Esophagus (tissue), 2 donors: ENCODE results near the gene PLEKHA7. TPM values are rescaled to one million over a fixed set of nuclear protein-coding genes. Genes with fewer than 3 reads are reported as not detected.

ENCODE experiments used
- H3K27ac ChIP-seq, 2 donors: one replicate each; pipeline ENCODE4 v1.5.1; 2013; ENCODE audit warnings: low read depth in 2 of 2, mild to moderate bottlenecking in 2 of 2, inconsistent platforms in 1 of 2, low read length in 1 of 2, moderate library complexity in 1 of 2
- H3K27me3 ChIP-seq, 2 donors: one replicate each; pipeline ENCODE4 v1.6.1; 2013; ENCODE audit warnings: low read length in 2 of 2, control low read depth in 1 of 2, mild to moderate bottlenecking in 1 of 2; ENCODE audit not compliant: insufficient read depth in 2 of 2, control insufficient read depth in 1 of 2
- H3K36me3 ChIP-seq, 2 donors: one replicate each; pipeline ENCODE4 v1.6.1; 2013; ENCODE audit warnings: low read length in 1 of 2; ENCODE audit not compliant: control insufficient read depth in 2 of 2, insufficient read depth in 2 of 2
- H3K4me1 ChIP-seq, 2 donors: one replicate each; pipeline ENCODE4 v1.6.1; 2013; ENCODE audit warnings: low read length in 1 of 2; ENCODE audit not compliant: control insufficient read depth in 2 of 2, insufficient read depth in 2 of 2
- H3K4me3 ChIP-seq, 2 donors: one replicate each; pipeline ENCODE4 v1.5.1; 2013; ENCODE audit warnings: low read length in 2 of 2, mild to moderate bottlenecking in 2 of 2, low read depth in 1 of 2, moderate library complexity in 1 of 2
- H3K9me3 ChIP-seq, 2 donors: one replicate each; pipeline ENCODE4 v1.6.1; 2013; ENCODE audit warnings: mild to moderate bottlenecking in 2 of 2, low read depth in 1 of 2, low read length in 1 of 2, moderate library complexity in 1 of 2; ENCODE audit not compliant: control insufficient read depth in 2 of 2, insufficient read depth in 1 of 2
- WGBS, 2 donors: extraction: QIAGEN DNeasy Blood & Tissue Kit; methylation state at CpG; one replicate each; pipeline ENCODE4 v1.1.7; 2013; 5-methylcytosine and 5-hydroxymethylcytosine counted together
- polyA plus RNA-seq, 2 donors: library from polyadenylated mRNA; stranded (reverse); fragments of 200-250 nt; gene quantifications; one replicate each; pipeline ENCODE4 v1.2.3, GENCODE V29; 2013
- donor health status: healthy with polysubstance abuse.
- donor health status: Bipolar disorder and iron deficiency.

Gene PLEKHA7
- polyA plus RNA-seq, 2 donors: 41.4 to 46.0 TPM

DNA sequence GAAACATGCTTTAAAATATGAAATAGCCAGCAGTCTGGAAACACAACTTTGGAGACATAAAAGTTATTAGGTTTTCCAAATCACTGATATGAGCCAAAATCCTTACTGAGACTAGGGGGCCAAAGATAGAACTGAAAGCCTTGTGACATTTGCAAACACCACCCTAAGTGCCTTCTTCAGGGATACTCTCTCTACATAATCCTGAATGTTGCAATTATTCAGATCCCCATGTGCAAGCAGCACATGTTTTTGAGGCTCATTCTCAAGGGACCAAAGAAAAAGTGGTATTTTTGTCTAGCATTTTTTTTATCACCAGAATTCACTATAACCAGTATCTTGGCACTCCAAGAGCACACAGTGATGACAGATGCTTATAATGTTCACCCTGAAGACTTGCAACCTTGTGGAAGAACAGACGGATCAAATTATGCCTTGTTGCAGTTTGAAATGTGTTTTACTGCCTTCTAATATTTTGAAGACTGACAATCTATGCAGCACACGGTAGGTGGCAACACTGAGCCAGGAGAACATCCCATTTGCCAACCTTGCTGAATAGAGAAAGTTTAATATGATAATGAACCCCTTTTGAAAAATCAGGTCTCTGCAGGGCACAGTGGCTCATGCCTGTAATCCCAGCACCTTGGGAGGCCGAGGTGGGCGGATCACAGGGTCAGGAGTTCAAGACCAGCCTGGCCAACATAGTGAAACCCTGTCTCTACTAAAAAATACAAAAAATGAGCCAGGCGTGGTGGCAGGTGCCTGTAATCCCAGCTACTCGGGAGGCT is 78.5 kb downstream of the PLEKHA7 start:
- 21 to 33% methylated on average over 6 of the region's 6 CpGs for WGBS, 2 donors
- Histone ChIP-seq H3K9me3 (no peaks in the 10 kb centered on the region), H3K27me3 (no peaks in the 10 kb centered on the region), H3K27ac (no peak overlapping the region), H3K4me3 (no peak overlapping the region), H3K4me1 (peaks cover 8% of the 10 kb centered on the region in 2 donors), H3K36me3 (no peaks in the 10 kb centered on the region)

- Histone ChIP-seq H3K4me1 (peaks cover 8% of the 10 kb centered on the region in 2 donors), H3K9me3 (no peaks in the 10 kb centered on the region), H3K36me3 (no peaks in the 10 kb centered on the region), H3K27ac (peak overlapping the region; percentile 45 to 75), H3K27me3 (no peaks in the 10 kb centered on the region), H3K4me3 (no peak overlapping the region)
- WGBS, 2 donors: 59 to 64% methylated on average over 8 of the region's 8 CpGs
Measured at GRCh38 chr11:16933756-16934603, 80.2 kb downstream of the PLEKHA7 start.

- Histone ChIP-seq H3K4me1 (peaks cover 8% of the 10 kb centered on the region in 2 donors), H3K9me3 (no peaks in the 10 kb centered on the region), H3K4me3 (no peak overlapping the region), H3K36me3 (no peaks in the 10 kb centered on the region), H3K27me3 (no peaks in the 10 kb centered on the region), H3K27ac (peak overlapping the region; percentile 45 to 75)
- WGBS, 2 donors: 14 to 38% methylated on average over 1 of the region's 1 CpG
Measured at GRCh38 chr11:16933291-16933690, 80.9 kb downstream of the PLEKHA7 start.

- Histone ChIP-seq H3K4me1 (peaks cover 8 to 22% of the 10 kb centered on the region in 2 donors), H3K27me3 (no peaks in the 10 kb centered on the region), H3K36me3 (no peaks in the 10 kb centered on the region), H3K4me3 (no peak overlapping the region), H3K9me3 (no peaks in the 10 kb centered on the region), H3K27ac (no peak overlapping the region)
- WGBS, 2 donors: 84 to 89% methylated on average over 4 of the region's 4 CpGs
Measured at GRCh38 chr11:16928044-16928443, 86.2 kb downstream of the PLEKHA7 start.

DNA sequence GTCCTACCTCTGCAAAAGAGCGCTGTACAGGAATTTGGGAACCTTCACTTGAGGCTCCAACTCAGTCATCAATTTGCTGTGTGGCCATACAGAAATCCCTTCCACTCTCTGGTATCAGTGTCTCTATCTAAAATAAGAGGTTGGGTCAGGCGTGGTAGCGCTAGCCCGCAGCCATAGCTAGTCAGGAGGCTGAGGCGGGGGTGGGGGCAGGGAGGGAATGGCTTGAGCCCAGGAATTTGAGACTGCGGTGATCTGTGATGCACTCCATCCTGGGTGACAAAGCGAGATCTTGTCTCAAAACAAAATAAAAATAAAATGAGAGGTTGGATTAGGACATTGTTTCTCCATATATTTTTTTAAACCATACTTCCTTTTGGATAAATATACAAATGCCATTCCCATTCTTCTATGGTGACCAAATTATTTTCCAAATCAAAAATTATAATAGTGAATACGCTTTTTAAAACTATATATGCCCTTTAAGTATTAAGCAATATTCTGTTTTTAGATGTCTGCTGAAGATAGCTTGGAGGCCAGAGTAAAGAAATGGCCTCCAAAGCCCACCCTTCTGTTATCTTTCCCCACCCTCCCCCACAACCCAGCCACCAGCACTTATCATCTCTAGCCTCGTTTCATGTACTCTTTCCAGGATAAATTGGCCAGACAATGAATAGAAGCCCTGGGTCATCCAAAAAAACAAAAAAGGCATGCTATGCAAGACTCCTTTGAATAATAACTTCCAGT is 87.2 kb downstream of the PLEKHA7 start:
- no peak overlapping the region for H3K4me3 ChIP-seq
- 81 to 86% methylated on average over 9 of the region's 9 CpGs for WGBS, 2 donors
- peaks cover 8 to 27% of the 10 kb centered on the region in 2 donors for H3K4me1 ChIP-seq
- no peaks in the 10 kb centered on the region for H3K36me3 ChIP-seq
- no peaks in the 10 kb centered on the region for H3K9me3 ChIP-seq
- peak overlapping the region in 1 of 2 donors; percentile 43 for H3K27ac ChIP-seq
- no peaks in the 10 kb centered on the region for H3K27me3 ChIP-seq

GRCh38 chr11:16925561-16926065 is 88.6 kb downstream of the PLEKHA7 start:
- no peaks in the 10 kb centered on the region for H3K27me3 ChIP-seq
- 1% methylated on average over 52 of the region's 52 CpGs for WGBS, 2 donors
- H3K4me1 ChIP-seq: peaks cover 8 to 27% of the 10 kb centered on the region in 2 donors
- no peaks in the 10 kb centered on the region for H3K9me3 ChIP-seq
- H3K27ac ChIP-seq: peak overlapping the region; percentile 79 to 85
- peak overlapping the region; percentile 67 to 75 for H3K4me3 ChIP-seq
- H3K36me3 ChIP-seq: no peaks in the 10 kb centered on the region

DNA sequence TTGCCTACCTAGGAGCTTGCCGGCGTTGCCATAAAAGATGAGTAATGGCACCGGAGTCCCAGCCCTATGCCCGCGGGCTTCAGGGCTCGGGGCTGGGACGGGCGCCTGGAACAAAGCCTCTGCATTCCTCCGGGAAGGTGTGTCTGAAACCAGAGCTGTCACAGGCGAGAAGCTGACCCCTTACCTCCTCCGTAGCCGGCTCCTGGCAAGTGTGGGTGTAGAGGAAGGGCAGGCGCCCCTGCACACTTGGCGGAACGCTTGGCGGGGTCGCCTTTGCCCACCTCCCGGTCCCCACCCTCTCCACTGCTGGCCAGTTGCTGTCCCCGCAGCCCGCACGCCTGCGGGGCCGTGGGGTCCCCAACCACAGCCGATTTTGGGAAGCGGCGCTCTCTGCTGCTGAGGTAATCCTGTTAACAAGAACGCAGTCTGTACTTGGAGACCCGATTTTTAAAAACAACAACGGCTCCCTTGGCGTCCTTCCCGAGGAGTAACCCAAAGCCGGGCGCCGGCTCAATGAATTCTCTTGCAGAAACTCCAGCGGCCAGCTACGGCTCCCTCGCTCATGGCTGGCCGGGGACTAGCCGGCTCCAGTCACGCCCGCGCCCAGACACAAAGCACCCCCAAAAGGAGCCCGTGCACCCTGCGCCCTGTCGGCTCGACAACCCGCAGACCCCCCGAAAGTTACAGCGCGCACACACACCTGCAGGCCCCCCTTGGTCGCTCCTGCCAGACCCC is 89.2 kb downstream of the PLEKHA7 start:
- peaks cover 8 to 27% of the 10 kb centered on the region in 2 donors for H3K4me1 ChIP-seq
- H3K9me3 ChIP-seq: no peaks in the 10 kb centered on the region
- peak overlapping the region; percentile 79 to 85 for H3K27ac ChIP-seq
- WGBS, 2 donors: 2% methylated on average over 51 of the region's 51 CpGs
- no peaks in the 10 kb centered on the region for H3K27me3 ChIP-seq
- H3K36me3 ChIP-seq: no peaks in the 10 kb centered on the region
- peak overlapping the region; percentile 67 to 75 for H3K4me3 ChIP-seq

DNA sequence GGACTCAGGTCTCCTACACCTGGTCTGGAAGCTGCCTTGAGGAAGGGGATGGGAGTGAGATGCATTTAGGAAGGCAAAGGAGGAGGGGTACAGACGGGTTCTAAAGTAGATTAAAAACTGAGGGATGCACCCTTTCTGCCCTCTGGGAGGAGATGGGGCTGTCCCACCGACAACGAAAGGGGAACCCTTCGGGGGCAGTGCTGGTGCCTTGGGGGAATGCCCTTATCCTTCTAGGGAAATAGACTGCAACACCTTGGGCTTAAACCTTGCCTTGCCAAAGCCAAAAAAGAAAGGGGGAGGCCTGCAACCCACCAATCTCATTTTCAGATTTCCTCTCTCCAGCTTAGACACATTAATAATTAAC is 89.8 kb downstream of the PLEKHA7 start:
- WGBS, 2 donors: 19 to 30% methylated on average over 4 of the region's 4 CpGs
- Histone ChIP-seq H3K27ac (peak overlapping the region; percentile 70 to 79), H3K4me3 (peak overlapping the region; percentile 44 to 67), H3K9me3 (no peaks in the 10 kb centered on the region), H3K27me3 (no peaks in the 10 kb centered on the region), H3K4me1 (peaks cover 8 to 27% of the 10 kb centered on the region in 2 donors), H3K36me3 (no peaks in the 10 kb centered on the region)
